H1 (cell line): Measurements from ENCODE around the gene NTMT1.

Source experiments
- CEBPB ChIP-seq: IDR thresholded peaks from 2 replicates; pipeline ENCODE4 v1.6.1; 2012; ENCODE audit warnings: low read depth, low read length
- CTBP2 ChIP-seq: IDR thresholded peaks from 2 replicates; pipeline ENCODE4 v1.7.0; 2011; ENCODE audit warnings: borderline replicate concordance, mild to moderate bottlenecking, moderate library complexity, mixed read lengths, low read length; ENCODE audit not compliant: insufficient read depth, insufficient read length
- EZH2 ChIP-seq: fragments of 200-600 bp; sonication (generic); IDR thresholded peaks from 2 replicates; pipeline ENCODE4 v1.7.1; 2012; ENCODE audit warnings: low read depth, mild to moderate bottlenecking, moderate library complexity, low read length, inconsistent platforms; ENCODE audit not compliant: severe bottlenecking
- JUN ChIP-seq: IDR thresholded peaks from 2 replicates; pipeline ENCODE4 v1.6.1; 2011; ENCODE audit warnings: low read depth, mild to moderate bottlenecking, improper control_type of control experiment, low read length
- NRF1 ChIP-seq: IDR thresholded peaks from 2 replicates; pipeline ENCODE4 v1.6.1; 2011; ENCODE audit warnings: mild to moderate bottlenecking, low read depth, low read length, improper control_type of control experiment
- POLR2A ChIP-seq, 2 experiments: IDR thresholded peaks; 1 replicate in 1 of 2; 2 replicates in 1 of 2; pipeline ENCODE4 v1.6.1; 2011; ENCODE audit warnings: low read depth in 2 of 2, low read length in 2 of 2, mild to moderate bottlenecking in 2 of 2; ENCODE audit errors: control extremely low read depth in 1 of 2
- POLR2AphosphoS5 ChIP-seq: IDR thresholded peaks from 2 replicates; pipeline ENCODE4 v1.6.1; 2011; ENCODE audit warnings: low read depth, low read length
- RAD21 ChIP-seq, 2 experiments: IDR thresholded peaks in 1 of 2; conservative IDR thresholded peaks in 1 of 2; 2 replicates each; pipeline ENCODE4 v1.6.1; 2011; ENCODE audit warnings: low read depth in 2 of 2, low read length in 2 of 2, improper control_type of control experiment in 1 of 2, inconsistent platforms in 1 of 2, mild to moderate bottlenecking in 1 of 2, moderate library complexity in 1 of 2
- RBBP5 ChIP-seq: IDR thresholded peaks from 2 replicates; pipeline ENCODE4 v1.7.1; 2012; ENCODE audit warnings: low read depth, mild to moderate bottlenecking, inconsistent platforms, low read length, moderate library complexity, borderline replicate concordance
- SRF ChIP-seq: IDR thresholded peaks from 2 replicates; pipeline ENCODE4 v1.6.1; 2011; ENCODE audit warnings: mild to moderate bottlenecking, low read depth, low read length, moderate library complexity
- SUZ12 ChIP-seq: fragments of 200-600 bp; sonication (generic); IDR thresholded peaks from 2 replicates; pipeline ENCODE4 v1.6.1; 2012; ENCODE audit warnings: mild to moderate bottlenecking, inconsistent platforms, low read length, moderate library complexity, mixed read lengths
- TF ChIP-seq, protein P1 (sequence below): IDR thresholded peaks from 2 replicates; pipeline ENCODE4 v1.6.1; 2011; ENCODE audit warnings: low read length, improper control_type of control experiment
- TF ChIP-seq, protein P2 (sequence below), 3 experiments: IDR thresholded peaks; 1 replicate in 2 of 3; 2 replicates in 1 of 3; pipeline versions ENCODE4 v1.5.1 to v1.6.1; 2011; ENCODE audit warnings: low read length in 3 of 3, mild to moderate bottlenecking in 3 of 3, inconsistent platforms in 2 of 3, low read depth in 1 of 3, moderate library complexity in 1 of 3; ENCODE audit not compliant: insufficient read depth in 1 of 3; ENCODE audit errors: control extremely low read depth in 1 of 3
- TF ChIP-seq, protein P3 (sequence below): IDR thresholded peaks from 2 replicates; pipeline ENCODE4 v1.6.1; 2012; ENCODE audit warnings: inconsistent platforms

- TF ChIP-seq POLR2A (IDR thresholded peaks at IDR 0.05; ENCODE audit: control extremely low read depth in 1 of 2, low read depth in 2 of 2, low read length in 2 of 2): no peak
- TF ChIP-seq, protein P1, sequence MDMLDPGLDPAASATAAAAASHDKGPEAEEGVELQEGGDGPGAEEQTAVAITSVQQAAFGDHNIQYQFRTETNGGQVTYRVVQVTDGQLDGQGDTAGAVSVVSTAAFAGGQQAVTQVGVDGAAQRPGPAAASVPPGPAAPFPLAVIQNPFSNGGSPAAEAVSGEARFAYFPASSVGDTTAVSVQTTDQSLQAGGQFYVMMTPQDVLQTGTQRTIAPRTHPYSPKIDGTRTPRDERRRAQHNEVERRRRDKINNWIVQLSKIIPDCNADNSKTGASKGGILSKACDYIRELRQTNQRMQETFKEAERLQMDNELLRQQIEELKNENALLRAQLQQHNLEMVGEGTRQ: no peak
- no peak for TF ChIP-seq RAD21 (IDR thresholded peaks at IDR 0.05 in 1 of 2, conservative IDR thresholded peaks at IDR 0.05 in 1 of 2; ENCODE audit: low read depth in 2 of 2, low read length in 2 of 2)
- no peak for TF ChIP-seq EZH2
- TF ChIP-seq, protein P2, sequence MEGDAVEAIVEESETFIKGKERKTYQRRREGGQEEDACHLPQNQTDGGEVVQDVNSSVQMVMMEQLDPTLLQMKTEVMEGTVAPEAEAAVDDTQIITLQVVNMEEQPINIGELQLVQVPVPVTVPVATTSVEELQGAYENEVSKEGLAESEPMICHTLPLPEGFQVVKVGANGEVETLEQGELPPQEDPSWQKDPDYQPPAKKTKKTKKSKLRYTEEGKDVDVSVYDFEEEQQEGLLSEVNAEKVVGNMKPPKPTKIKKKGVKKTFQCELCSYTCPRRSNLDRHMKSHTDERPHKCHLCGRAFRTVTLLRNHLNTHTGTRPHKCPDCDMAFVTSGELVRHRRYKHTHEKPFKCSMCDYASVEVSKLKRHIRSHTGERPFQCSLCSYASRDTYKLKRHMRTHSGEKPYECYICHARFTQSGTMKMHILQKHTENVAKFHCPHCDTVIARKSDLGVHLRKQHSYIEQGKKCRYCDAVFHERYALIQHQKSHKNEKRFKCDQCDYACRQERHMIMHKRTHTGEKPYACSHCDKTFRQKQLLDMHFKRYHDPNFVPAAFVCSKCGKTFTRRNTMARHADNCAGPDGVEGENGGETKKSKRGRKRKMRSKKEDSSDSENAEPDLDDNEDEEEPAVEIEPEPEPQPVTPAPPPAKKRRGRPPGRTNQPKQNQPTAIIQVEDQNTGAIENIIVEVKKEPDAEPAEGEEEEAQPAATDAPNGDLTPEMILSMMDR (IDR thresholded peaks at IDR 0.05; ENCODE audit: control extremely low read depth in 1 of 3, insufficient read depth in 1 of 3, low read depth in 1 of 3, low read length in 3 of 3): no peak
- no peak for TF ChIP-seq POLR2AphosphoS5
- TF ChIP-seq NRF1: no peak
- TF ChIP-seq, protein P3, sequence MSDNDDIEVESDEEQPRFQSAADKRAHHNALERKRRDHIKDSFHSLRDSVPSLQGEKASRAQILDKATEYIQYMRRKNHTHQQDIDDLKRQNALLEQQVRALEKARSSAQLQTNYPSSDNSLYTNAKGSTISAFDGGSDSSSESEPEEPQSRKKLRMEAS: no peak
- no peak for TF ChIP-seq RBBP5
- TF ChIP-seq CEBPB: no peak
- no peak for TF ChIP-seq SRF
- TF ChIP-seq JUN: no peak
- no peak for TF ChIP-seq CTBP2
- TF ChIP-seq SUZ12: no peak
These were observed 46.7 kb downstream of the NTMT1 start for GRCh38 chr9:129672702-129673101.
